HUES48 (cell line): ENCODE data around the gene RIPPLY3.
A peak's percentile ranks its signal among the peaks of the same experiment; 100 is the strongest.
"Not testable (repeated sequence)": the region's sequence is repeated elsewhere in the genome, so short reads cannot be mapped to it uniquely, and the experiment has no call there.

ENCODE experiments used
- H3K27ac ChIP-seq: one replicate; pipeline ENCODE4 v1.7.0; 2013; ENCODE audit warnings: low read depth, low read length, inconsistent platforms
- H3K27me3 ChIP-seq: 2 replicates; pipeline ENCODE4 v1.6.1; 2013; ENCODE audit warnings: mild to moderate bottlenecking, low read length; ENCODE audit not compliant: control insufficient read depth, insufficient read depth
- H3K36me3 ChIP-seq: 2 replicates; pipeline ENCODE4 v1.6.1; 2013; ENCODE audit warnings: low read length; ENCODE audit not compliant: control insufficient read depth, insufficient read depth
- H3K4me1 ChIP-seq: 2 replicates; pipeline ENCODE4 v1.6.1; 2013; ENCODE audit warnings: mild to moderate bottlenecking, low read length; ENCODE audit not compliant: control insufficient read depth, insufficient read depth
- H3K4me3 ChIP-seq: 2 replicates; pipeline ENCODE4 v1.5.1; 2013; ENCODE audit warnings: mild to moderate bottlenecking, low read depth, low read length
- H3K9ac ChIP-seq: 2 replicates; pipeline ENCODE4 v1.6.1; 2013; ENCODE audit warnings: mild to moderate bottlenecking, low read depth, low read length, moderate library complexity
- H3K9me3 ChIP-seq: 2 replicates; pipeline ENCODE4 v1.6.1; 2013; ENCODE audit warnings: low read length; ENCODE audit not compliant: control insufficient read depth, insufficient read depth

RIPPLY3 gene

GRCh38 chr21:37045149-37045548 is 38.6 kb downstream of the RIPPLY3 start:
- H3K4me3 ChIP-seq, result no peak overlapping the region
- peaks cover 22% of the 10 kb centered on the region for H3K4me1 ChIP-seq
- H3K9ac ChIP-seq, result no peak overlapping the region
- no peaks in the 10 kb centered on the region for H3K9me3 ChIP-seq
- H3K27me3 ChIP-seq, result peaks cover 79% of the 10 kb centered on the region
- no peaks in the 10 kb centered on the region for H3K36me3 ChIP-seq
- H3K27ac ChIP-seq, result no peak overlapping the region

GRCh38 chr21:37045556-37045955 is 39.1 kb downstream of the RIPPLY3 start:
- H3K36me3 ChIP-seq, result no peaks in the 10 kb centered on the region
- H3K27me3 ChIP-seq, result peaks cover 79% of the 10 kb centered on the region
- H3K27ac ChIP-seq, result no peak overlapping the region
- H3K9ac ChIP-seq, result no peak overlapping the region
- peaks cover 22% of the 10 kb centered on the region for H3K4me1 ChIP-seq
- no peaks in the 10 kb centered on the region for H3K9me3 ChIP-seq
- H3K4me3 ChIP-seq, result no peak overlapping the region

GRCh38 chr21:37047079-37047478 is 40.6 kb downstream of the RIPPLY3 start:
- Histone ChIP-seq H3K36me3 (no peaks in the 10 kb centered on the region), H3K27me3 (peaks cover 71% of the 10 kb centered on the region), H3K4me3 (no peak overlapping the region), H3K4me1 (peaks cover 22% of the 10 kb centered on the region), H3K9ac (no peak overlapping the region), H3K27ac (peak overlapping the region; percentile 22), H3K9me3 (no peaks in the 10 kb centered on the region)

- H3K4me3 ChIP-seq, H3K36me3 ChIP-seq, H3K27ac ChIP-seq, H3K9ac ChIP-seq, H3K9me3 ChIP-seq: not testable (repeated sequence)
- peaks cover 22% of the 10 kb centered on the region for H3K4me1 ChIP-seq
- peaks cover 61% of the 10 kb centered on the region for H3K27me3 ChIP-seq
Observed at GRCh38 chr21:37049741-37050140, 43.2 kb downstream of the RIPPLY3 start.

GRCh38 chr21:37055271-37055855 is 48.9 kb downstream of the RIPPLY3 start:
- Histone ChIP-seq H3K36me3 (no peaks in the 10 kb centered on the region), H3K27me3 (peaks cover 7% of the 10 kb centered on the region), H3K9me3 (no peaks in the 10 kb centered on the region), H3K27ac (no peak overlapping the region), H3K4me3 (no peak overlapping the region), H3K4me1 (peaks cover 9% of the 10 kb centered on the region), H3K9ac (no peak overlapping the region)

GRCh38 chr21:37057614-37058013 is 51.1 kb downstream of the RIPPLY3 start:
- peaks cover 16% of the 10 kb centered on the region for H3K4me1 ChIP-seq

GRCh38 chr21:37058261-37058660 is 51.8 kb downstream of the RIPPLY3 start:
- H3K27ac ChIP-seq, result no peak overlapping the region
- peaks cover 16% of the 10 kb centered on the region for H3K4me1 ChIP-seq
- no peaks in the 10 kb centered on the region for H3K36me3 ChIP-seq
- no peaks in the 10 kb centered on the region for H3K27me3 ChIP-seq
- no peak overlapping the region for H3K4me3 ChIP-seq
- H3K9me3 ChIP-seq, result no peaks in the 10 kb centered on the region
- no peak overlapping the region for H3K9ac ChIP-seq

More at GRCh38 chr21:37057614-37058013, 51.1 kb downstream of the RIPPLY3 start:
- no peaks in the 10 kb centered on the region for H3K36me3 ChIP-seq
- H3K9ac ChIP-seq, result no peak overlapping the region
- no peaks in the 10 kb centered on the region for H3K27me3 ChIP-seq
- H3K4me3 ChIP-seq, result no peak overlapping the region
- no peak overlapping the region for H3K27ac ChIP-seq
- H3K9me3 ChIP-seq, result no peaks in the 10 kb centered on the region

GRCh38 chr21:37059181-37059580 is 52.7 kb downstream of the RIPPLY3 start:
- H3K4me3 ChIP-seq, result no peak overlapping the region
- no peaks in the 10 kb centered on the region for H3K27me3 ChIP-seq
- no peaks in the 10 kb centered on the region for H3K36me3 ChIP-seq
- no peak overlapping the region for H3K27ac ChIP-seq
- H3K9me3 ChIP-seq, result no peaks in the 10 kb centered on the region
- H3K9ac ChIP-seq, result no peak overlapping the region
- H3K4me1 ChIP-seq, result peaks cover 16% of the 10 kb centered on the region

- Histone ChIP-seq H3K4me1 (peaks cover 16% of the 10 kb centered on the region), H3K27me3 (no peaks in the 10 kb centered on the region), H3K9me3 (no peaks in the 10 kb centered on the region), H3K27ac (peak overlapping the region; percentile 81), H3K9ac (no peak overlapping the region), H3K4me3 (no peak overlapping the region), H3K36me3 (no peaks in the 10 kb centered on the region)
Observed at GRCh38 chr21:37060296-37060695, 53.8 kb downstream of the RIPPLY3 start.

GRCh38 chr21:37061926-37062592 is 55.6 kb downstream of the RIPPLY3 start:
- H3K36me3 ChIP-seq, result peaks cover 2% of the 10 kb centered on the region; the same call in 1 of the 2 replicates
- H3K27me3 ChIP-seq, result no peaks in the 10 kb centered on the region
- H3K4me3 ChIP-seq, result no peak overlapping the region
- H3K27ac ChIP-seq, result no peak overlapping the region
- no peak overlapping the region for H3K9ac ChIP-seq
- H3K4me1 ChIP-seq, result peaks cover 16% of the 10 kb centered on the region
- no peaks in the 10 kb centered on the region for H3K9me3 ChIP-seq

GRCh38 chr21:37062593-37062935 is 56.1 kb downstream of the RIPPLY3 start:
- Histone ChIP-seq H3K27ac (no peak overlapping the region), H3K4me3 (no peak overlapping the region), H3K36me3 (peaks cover 3% of the 10 kb centered on the region; the same call in 1 of the 2 replicates), H3K9ac (no peak overlapping the region), H3K9me3 (no peaks in the 10 kb centered on the region), H3K4me1 (peaks cover 16% of the 10 kb centered on the region), H3K27me3 (no peaks in the 10 kb centered on the region)
